BE2C (cell line): ENCODE measurements around the gene UNC93B1.
"Not testable (repeated sequence)": the region's sequence is repeated elsewhere in the genome, so short reads cannot be mapped to it uniquely, and the experiment has no call there.

ENCODE experiments used
- DNase-seq: peaks from one replicate; pipeline ENCODE4 v3.0.0-alpha.2; 2020
- H3K27me3 ChIP-seq: fragments of 250-450 bp; sonication (Bioruptor Pico); 2 replicates; pipeline ENCODE4 v1.5.1; 2020; ENCODE audit warnings: mild to moderate bottlenecking
- H3K36me3 ChIP-seq: fragments of 250-450 bp; sonication (Bioruptor Pico); 2 replicates; pipeline ENCODE4 v1.5.1; 2020; ENCODE audit warnings: mild to moderate bottlenecking
- H3K4me1 ChIP-seq: fragments of 250-450 bp; sonication (Bioruptor Pico); 2 replicates; pipeline ENCODE4 v1.5.1; 2020
- H3K4me3 ChIP-seq: 2 replicates; pipeline ENCODE4 v1.5.1; 2011; ENCODE audit warnings: low read depth, low read length
- H3K9me3 ChIP-seq: fragments of 250-450 bp; sonication (Bioruptor Pico); 2 replicates; pipeline ENCODE4 v1.5.1; 2020
- CTCF ChIP-seq: IDR thresholded peaks from 2 replicates; pipeline ENCODE4 v1.5.1; 2012; ENCODE audit warnings: mild to moderate bottlenecking, low read depth, low read length

The UNC93B1 gene

GRCh38 chr11:67996622-67997474 is 7.0 kb downstream of the UNC93B1 start:
- no peak for TF ChIP-seq CTCF
- Histone ChIP-seq H3K36me3 (no peaks in the 10 kb centered on the region), H3K9me3 (no peaks in the 10 kb centered on the region), H3K4me3 (peak overlapping the region; percentile 62), H3K27me3 (no peaks in the 10 kb centered on the region), H3K4me1 (no peaks in the 10 kb centered on the region; the same call in 1 of the 2 replicates)
- peak; percentile 98 for DNase-seq

- no peak for DNase-seq
- peaks cover 4% of the 10 kb centered on the region; the same call in 1 of the 2 replicates for H3K27me3 ChIP-seq
- H3K36me3 ChIP-seq, result no peaks in the 10 kb centered on the region
These were observed 7.8 kb downstream of the UNC93B1 start for GRCh38 chr11:67996051-67996450.

DNA sequence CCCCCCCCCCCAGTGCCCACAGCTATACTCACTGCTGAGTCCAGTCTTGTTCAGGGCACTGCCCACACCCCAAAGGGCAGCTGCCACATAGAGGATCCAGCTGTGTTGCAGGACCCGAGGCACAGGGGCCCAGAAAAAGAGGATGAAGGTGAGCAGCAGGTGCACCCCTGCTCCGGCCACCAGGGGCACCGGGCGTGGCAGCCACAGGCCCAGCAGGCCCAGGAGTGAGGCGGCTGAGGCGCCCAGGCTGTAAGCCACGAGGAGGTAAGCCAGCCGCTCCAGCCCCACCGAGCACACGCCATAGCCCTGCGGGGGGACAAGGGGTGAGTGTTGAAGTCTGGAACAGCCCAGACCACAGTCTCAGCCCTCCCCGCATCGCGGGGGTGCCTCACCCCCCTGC is 8.3 kb downstream of the UNC93B1 start:
- not testable (repeated sequence) for H3K27me3 ChIP-seq, H3K4me3 ChIP-seq, H3K9me3 ChIP-seq, H3K36me3 ChIP-seq, H3K4me1 ChIP-seq, DNase-seq

More at GRCh38 chr11:67996051-67996450, 7.8 kb downstream of the UNC93B1 start:
- TF ChIP-seq CTCF, result no peak
- Histone ChIP-seq H3K4me3 (no peak overlapping the region), H3K4me1 (no peaks in the 10 kb centered on the region; the same call in 1 of the 2 replicates), H3K9me3 (no peaks in the 10 kb centered on the region)

GRCh38 chr11:67995129-67995528 is 8.8 kb downstream of the UNC93B1 start:
- H3K36me3 ChIP-seq, H3K9me3 ChIP-seq, DNase-seq, H3K27me3 ChIP-seq, H3K4me3 ChIP-seq, H3K4me1 ChIP-seq: not testable (repeated sequence)

GRCh38 chr11:67994387-67994786 is 9.5 kb downstream of the UNC93B1 start:
- not testable (repeated sequence) for H3K9me3 ChIP-seq, H3K36me3 ChIP-seq, H3K4me3 ChIP-seq, DNase-seq, H3K27me3 ChIP-seq, H3K4me1 ChIP-seq

- not testable (repeated sequence) for H3K4me3 ChIP-seq, H3K4me1 ChIP-seq, H3K27me3 ChIP-seq, H3K36me3 ChIP-seq, H3K9me3 ChIP-seq
- peak; percentile 51 for DNase-seq
- TF ChIP-seq CTCF, result peak; percentile 55
These were observed 10.1 kb downstream of the UNC93B1 start for GRCh38 chr11:67993821-67994220.

GRCh38 chr11:67991347-67992121 is 12.4 kb downstream of the UNC93B1 start:
- not testable (repeated sequence) for H3K27me3 ChIP-seq, H3K4me3 ChIP-seq, H3K4me1 ChIP-seq, H3K36me3 ChIP-seq, H3K9me3 ChIP-seq, DNase-seq

GRCh38 chr11:67990546-67991346 is 13.2 kb downstream of the UNC93B1 start:
- H3K4me3 ChIP-seq, DNase-seq: not testable (repeated sequence)

DNA sequence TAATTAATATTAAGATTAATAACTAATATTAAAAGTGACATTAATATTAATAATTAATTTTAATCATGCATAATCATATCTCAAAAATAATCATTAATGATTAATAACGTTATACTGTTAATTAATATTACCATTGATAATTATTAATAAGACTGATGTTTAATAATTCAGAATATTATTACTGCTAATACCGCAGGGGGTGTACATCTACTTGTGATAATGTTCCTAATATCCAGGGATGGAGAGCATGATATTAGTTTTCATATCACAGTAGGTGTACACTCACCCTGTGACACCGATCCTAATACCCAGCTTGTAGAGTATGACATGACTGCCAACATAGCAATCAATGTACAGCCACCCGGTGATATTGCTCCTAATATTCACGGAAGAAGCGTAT is 18.6 kb downstream of the UNC93B1 start:
- not testable (repeated sequence) for H3K36me3 ChIP-seq, H3K4me3 ChIP-seq, DNase-seq

More at GRCh38 chr11:67990546-67991346, 13.2 kb downstream of the UNC93B1 start:
- H3K27me3 ChIP-seq, H3K4me1 ChIP-seq, H3K36me3 ChIP-seq, H3K9me3 ChIP-seq: not testable (repeated sequence)

More for the DNA sequence above, 18.6 kb downstream of the UNC93B1 start:
- H3K27me3 ChIP-seq, H3K9me3 ChIP-seq, H3K4me1 ChIP-seq: not testable (repeated sequence)
